ENCODE data around the gene FCHSD1. TPM values are rescaled to one million over a fixed set of nuclear protein-coding genes. Genes with fewer than 3 reads are reported as not detected.

Gene FCHSD1
- 5.5 to 11.6 TPM (median 8.6 TPM) in 5 replicates for total RNA-seq (2022; extraction: Qiagen RNA extraction; ENCODE audit: low read depth)

DNA sequence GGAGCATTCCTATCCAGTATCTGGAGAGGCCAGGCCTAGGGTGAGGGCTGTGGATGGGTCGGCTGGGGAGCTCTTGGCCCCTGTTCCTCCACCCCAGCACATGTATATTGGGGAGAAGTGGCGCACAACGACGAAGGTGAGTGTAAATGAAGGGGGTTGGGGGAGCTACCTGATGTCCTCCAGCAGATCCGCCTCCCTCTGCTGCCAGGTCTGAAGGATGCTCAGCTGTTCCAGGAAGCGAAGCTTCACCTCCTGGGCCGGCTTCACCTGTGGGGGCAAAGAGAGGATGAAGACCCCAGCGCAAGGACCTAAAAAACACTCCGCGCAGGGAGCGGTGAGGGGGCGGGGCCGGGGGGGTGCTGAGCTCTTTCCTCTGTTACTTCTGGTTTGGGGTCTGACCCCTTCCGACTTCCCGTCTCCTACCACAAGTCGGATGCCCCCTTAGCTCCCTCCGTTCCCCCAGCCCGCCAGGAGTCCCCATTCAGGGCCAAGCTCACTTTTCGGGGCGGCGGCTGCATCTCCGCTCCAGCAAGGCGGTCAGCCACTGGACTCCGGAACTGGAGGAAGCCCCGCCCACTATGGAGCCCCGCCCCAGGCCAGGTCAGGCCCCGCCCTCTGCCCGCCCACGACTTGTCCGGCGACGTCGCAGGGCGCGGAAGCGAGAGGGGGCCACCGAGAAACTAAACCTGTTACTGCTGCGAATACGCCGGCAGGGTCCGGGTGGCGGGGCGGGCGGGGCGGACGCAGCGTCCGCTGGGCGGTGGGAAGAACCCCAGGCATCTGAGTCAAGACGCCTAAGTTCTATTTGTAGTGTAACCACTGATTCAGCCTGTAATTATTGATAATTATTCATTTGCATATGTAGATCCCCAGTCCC, at the start of gene FCHSD1:
Gene FCHSD1, minus strand, starts transcription at position 568 of the 877 bp plus-strand sequence. Its CDS starts 50 bp downstream, at position 518.

DNA sequence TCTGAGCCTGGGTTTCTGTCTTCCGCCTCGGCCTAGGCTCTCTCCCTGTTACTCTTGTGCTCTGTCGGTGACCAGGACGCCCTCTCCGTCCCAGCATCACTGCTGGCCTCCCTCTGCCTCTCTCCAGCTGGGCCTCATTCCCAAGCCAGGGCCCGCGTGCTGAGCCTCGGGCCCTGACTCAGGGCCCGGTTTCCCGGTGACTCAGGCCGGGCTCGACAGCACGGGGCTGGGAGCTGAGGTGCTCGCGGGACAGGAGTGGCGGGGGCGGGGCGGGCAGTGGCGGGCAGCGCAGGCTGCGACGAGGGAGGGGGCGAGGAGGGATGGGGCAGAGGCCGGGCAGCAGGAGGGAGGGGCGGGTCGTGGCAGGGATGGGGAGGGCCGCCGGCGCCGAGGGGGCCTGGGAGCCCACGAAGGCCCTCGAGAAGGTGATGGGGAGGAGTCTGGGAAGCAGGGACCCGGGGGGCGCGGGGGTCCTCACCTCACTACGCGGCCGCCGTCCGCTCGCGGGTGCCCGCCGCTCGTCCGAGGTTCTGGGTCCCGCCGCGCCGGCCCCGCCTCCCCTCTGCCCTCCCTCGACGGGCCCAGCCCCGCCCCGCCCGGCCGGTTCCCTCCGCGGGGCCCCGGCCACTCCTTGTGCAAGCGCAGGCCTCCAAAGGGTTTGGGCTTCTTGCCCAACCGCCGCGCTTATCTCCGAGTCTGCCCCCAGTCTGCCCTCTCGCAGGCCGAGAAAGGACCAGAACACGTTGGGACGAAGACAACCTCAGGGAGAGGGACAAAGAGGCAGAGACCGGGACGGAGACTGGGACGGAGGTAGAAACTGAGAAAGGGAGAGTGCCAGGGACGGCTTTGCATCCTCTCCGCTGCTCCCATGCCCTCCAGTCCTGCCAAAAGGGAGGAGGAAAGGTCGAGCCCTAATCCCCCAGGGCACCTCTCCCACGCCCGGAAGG, 30.8 kb upstream of the FCHSD1 start, which contains the start of gene ARAP3:
Gene ARAP3, minus strand, starts transcription at position 536 of the 947 bp plus-strand sequence. CDS start 1,744 bp downstream, outside the sequence.

DNA sequence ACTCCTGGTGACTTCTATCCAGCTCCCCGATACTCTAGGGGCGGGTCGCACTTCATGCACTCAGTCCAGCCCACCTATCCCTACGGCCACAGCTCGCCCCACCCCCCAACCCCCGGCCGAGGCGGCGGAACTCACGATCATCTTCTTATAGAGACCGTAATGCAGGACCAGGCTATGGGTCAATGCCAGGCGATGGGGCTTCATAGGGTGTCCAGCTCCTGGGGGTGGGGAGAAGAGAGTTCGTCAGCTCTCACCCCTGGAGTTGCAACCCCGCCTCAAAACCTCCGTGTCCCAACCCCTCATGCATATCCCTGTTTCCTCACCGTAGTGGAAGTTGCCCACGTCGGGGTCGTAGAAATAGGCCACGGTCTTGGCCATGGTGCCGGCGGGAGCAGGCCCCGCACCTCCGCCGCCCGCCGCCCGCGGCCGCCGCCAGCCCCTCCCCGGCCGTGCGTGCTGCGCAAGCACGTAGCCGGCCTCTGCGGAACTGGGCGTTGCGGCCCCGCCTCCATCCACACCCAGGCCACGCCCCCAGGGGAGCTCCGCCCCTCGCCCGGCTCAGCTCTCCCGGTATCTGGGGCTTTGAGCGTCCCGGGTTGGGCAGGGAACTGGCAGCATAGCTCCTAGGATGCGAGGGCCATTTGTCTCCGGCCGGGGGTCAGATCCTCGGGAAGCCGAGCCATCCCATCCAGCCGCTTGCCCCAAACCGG, 14.7 kb downstream of the FCHSD1 start, which contains the start of the genes HDAC3 and RELL2:
Gene HDAC3, minus strand, starts transcription at position 437 of the 710 bp plus-strand sequence. Its CDS starts 59 bp downstream, at position 378.
Gene RELL2, plus strand, starts transcription at position 585 of the 710 bp plus-strand sequence. CDS start 1,229 bp downstream, outside the sequence.

DNA sequence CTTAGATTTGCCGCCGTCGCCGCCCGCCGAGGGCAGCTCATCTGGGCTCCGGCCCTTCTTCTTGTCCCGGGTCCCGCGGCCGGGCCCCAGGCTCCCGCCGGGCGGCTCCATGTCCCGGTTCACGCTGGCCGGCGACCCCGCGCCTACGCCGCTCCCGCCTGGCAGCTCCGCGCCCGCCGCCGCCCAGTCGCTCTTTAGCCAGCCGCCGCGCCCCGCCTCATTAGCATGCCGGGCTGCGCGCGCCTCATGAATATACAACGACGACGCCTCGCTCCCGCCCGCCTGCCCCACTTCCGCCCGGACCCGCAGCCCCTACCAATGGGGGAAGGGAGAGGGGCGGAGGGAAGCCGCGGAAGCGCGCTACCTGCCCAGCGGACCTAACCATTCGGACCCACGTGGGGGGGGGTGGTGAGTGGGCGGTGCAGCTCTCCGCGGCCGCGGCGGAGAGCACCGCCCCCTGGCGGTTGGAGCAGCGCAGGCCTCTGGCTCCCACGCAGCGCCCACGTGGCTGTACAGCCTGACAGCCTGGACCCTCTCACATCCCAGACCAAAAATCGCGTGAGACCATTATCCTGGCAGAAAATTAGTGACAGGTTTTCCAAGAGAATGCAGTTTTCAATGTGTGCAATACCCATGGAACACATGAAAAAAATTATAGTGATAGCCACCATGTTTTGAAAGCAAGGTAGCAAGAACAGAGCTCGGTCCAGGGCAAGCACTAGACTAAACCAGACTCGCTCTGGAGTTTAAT, 32.2 kb downstream of the FCHSD1 start, which contains the start of gene DIAPH1:
Gene DIAPH1, minus strand, starts transcription at position 197 of the 751 bp plus-strand sequence. Its CDS starts 86 bp downstream, at position 111.

Other genes with a start within 250 kb of the FCHSD1 start
- gene PCDHGA9, start 248.6 kb downstream of the FCHSD1 start, total RNA-seq (2022; extraction: Qiagen RNA extraction; ENCODE audit: low read depth): 0.03 to 0.05 TPM (median 0.04 TPM) in 3 of 5 replicates, not detected in the others
- 0.06 to 0.15 TPM (median 0.09 TPM) in 5 replicates for gene PCDHGB6, start 243.4 kb downstream of the FCHSD1 start, total RNA-seq (2022; extraction: Qiagen RNA extraction; ENCODE audit: low read depth)
- not detected in 5 replicates for gene PCDHGA10, start 238.4 kb downstream of the FCHSD1 start, total RNA-seq (2022; extraction: Qiagen RNA extraction; ENCODE audit: low read depth)
- 0.05 to 0.11 TPM (median 0.07 TPM) in 5 replicates for gene PCDHGB7, start 233.7 kb downstream of the FCHSD1 start, total RNA-seq (2022; extraction: Qiagen RNA extraction; ENCODE audit: low read depth)
- gene PCDHGA11, start 230.4 kb downstream of the FCHSD1 start, total RNA-seq (2022; extraction: Qiagen RNA extraction; ENCODE audit: low read depth): 0.06 TPM in 1 of 5 replicates, not detected in the others
- gene PCDHGA12, start 220.9 kb downstream of the FCHSD1 start, total RNA-seq (2022; extraction: Qiagen RNA extraction; ENCODE audit: low read depth): 0.02 to 0.05 TPM in 2 of 5 replicates, not detected in the others
- 6.1 to 7.8 TPM (median 7.0 TPM) in 5 replicates for gene PCDHGC3, start 175.5 kb downstream of the FCHSD1 start, total RNA-seq (2022; extraction: Qiagen RNA extraction; ENCODE audit: low read depth)
- not detected in 5 replicates for gene PCDHGC4, start 166.4 kb downstream of the FCHSD1 start, total RNA-seq (2022; extraction: Qiagen RNA extraction; ENCODE audit: low read depth)
- gene PCDHGC5, start 162.3 kb downstream of the FCHSD1 start, total RNA-seq (2022; extraction: Qiagen RNA extraction; ENCODE audit: low read depth): 0.02 to 0.09 TPM in 2 of 5 replicates, not detected in the others
- gene DIAPH1, start 32.4 kb downstream of the FCHSD1 start, total RNA-seq (2022; extraction: Qiagen RNA extraction; ENCODE audit: low read depth): 94.4 to 103 TPM (median 98.2 TPM) in 5 replicates
- 48.1 to 52.6 TPM (median 51.4 TPM) in 5 replicates for gene HDAC3, start 14.6 kb downstream of the FCHSD1 start, total RNA-seq (2022; extraction: Qiagen RNA extraction; ENCODE audit: low read depth)
- gene RELL2, start 14.4 kb downstream of the FCHSD1 start, total RNA-seq (2022; extraction: Qiagen RNA extraction; ENCODE audit: low read depth): 3.7 to 5.2 TPM (median 4.3 TPM) in 5 replicates
- gene ARAP3, start 30.8 kb upstream of the FCHSD1 start, total RNA-seq (2022; extraction: Qiagen RNA extraction; ENCODE audit: low read depth): 3.3 to 5.2 TPM (median 4.0 TPM) in 5 replicates
- gene PCDH1, start 227.0 kb upstream of the FCHSD1 start, total RNA-seq (2022; extraction: Qiagen RNA extraction; ENCODE audit: low read depth): 1.5 to 3.0 TPM (median 2.0 TPM) in 5 replicates

All from A549 treated with RU486 at 1 μM for 4 hours (cell line).